GM18519 (cell line): Measurements from ENCODE around the gene DDAH2.

Experiments
- ATAC-seq: cut with Tn5 transposase; IDR thresholded peaks from one replicate; pipeline ENCODE4 v1.9.1; 2021; ENCODE audit warnings: mild to moderate bottlenecking, moderate library complexity; ENCODE audit not compliant: unreplicated experiment, low FRiP score

Gene DDAH2

GRCh38 chr6:31728767-31729514 lies at the start of gene DDAH2:
Gene DDAH2, minus strand, starts transcription at chr6:31729299. Its CDS starts 138 bp downstream, at chr6:31729161.
- no peak for ATAC-seq

DNA sequence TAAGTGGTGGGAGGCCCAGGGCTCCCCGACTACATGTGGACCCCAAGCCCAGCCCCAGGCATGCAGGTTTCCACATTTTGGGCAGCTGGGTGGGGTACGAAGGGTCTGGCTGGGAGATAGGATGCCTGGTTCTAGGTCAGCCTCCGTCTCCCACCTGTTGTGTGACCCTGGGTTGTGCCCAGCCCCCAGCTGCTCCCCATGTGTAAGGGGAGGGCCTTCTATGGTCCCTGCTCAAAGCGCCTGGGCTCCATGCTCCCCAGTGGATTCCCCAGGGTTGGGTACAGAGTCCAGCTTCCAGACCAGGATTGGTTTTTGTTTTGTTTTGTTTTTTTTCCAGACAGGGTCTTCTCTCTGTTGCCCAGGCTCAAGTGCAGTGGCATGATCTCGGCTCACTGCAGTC lies 49.1 kb upstream of the DDAH2 start:
- no peak for ATAC-seq

DNA sequence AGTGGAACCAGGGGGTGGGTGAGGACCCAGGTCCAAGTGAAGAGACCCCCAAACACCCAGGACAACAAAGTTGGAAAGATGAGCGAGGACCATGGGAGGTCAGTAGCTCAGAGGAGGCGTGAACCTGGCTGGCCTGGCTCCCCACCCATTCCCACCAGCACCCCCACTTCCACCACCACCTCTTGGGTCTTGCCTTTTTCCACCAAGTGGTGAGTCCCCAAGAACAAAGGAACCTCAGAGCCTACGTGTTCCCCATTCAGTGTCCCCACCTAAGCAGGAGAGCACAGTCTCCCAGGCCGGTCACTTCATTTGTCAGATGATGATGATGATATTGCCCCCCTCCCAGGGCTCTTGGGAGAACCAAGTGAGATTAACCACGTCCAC lies 48.6 kb upstream of the DDAH2 start:
- ATAC-seq, result no peak

DNA sequence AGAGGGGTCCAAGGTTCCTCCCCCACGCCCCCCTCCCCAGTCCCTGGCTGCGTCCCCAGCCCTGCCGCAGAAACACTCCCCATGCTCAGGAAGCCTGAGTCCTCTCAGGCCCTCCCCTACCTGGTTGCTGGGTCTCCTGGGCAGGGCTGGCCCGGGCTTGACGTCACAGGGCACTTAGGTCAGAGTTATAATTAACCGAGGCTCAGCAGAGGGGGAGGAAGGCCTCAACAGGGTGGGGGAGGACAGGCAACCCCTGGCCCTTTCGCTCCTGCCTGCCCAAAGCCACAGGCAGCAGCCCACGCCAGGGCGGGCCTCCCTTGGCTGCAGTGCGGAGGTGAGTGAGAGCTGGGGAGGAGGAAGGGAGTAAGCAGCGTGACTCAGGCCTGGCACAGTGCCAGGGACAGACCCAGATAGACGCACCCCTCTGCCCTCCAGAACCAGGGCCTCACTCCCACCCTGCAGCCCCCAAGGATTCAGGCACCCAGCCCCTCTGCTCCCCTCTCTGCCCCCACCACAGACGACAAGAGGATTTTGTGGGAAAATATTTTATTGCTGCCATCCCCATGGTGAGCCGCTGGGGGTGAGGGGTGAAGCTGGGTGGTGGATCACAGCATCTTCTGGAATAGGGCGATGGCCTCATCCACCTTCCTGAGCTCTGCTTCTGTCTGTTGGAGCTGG lies 48.0 kb upstream of the DDAH2 start, which contains the start of gene VWA7:
Gene VWA7 (minus strand): TSS at position 340 of the 678 bp plus-strand sequence. CDS start 549 bp downstream, outside the sequence.
- no peak for ATAC-seq

GRCh38 chr6:31776485-31776988 lies 47.4 kb upstream of the DDAH2 start:
- no peak for ATAC-seq

DNA sequence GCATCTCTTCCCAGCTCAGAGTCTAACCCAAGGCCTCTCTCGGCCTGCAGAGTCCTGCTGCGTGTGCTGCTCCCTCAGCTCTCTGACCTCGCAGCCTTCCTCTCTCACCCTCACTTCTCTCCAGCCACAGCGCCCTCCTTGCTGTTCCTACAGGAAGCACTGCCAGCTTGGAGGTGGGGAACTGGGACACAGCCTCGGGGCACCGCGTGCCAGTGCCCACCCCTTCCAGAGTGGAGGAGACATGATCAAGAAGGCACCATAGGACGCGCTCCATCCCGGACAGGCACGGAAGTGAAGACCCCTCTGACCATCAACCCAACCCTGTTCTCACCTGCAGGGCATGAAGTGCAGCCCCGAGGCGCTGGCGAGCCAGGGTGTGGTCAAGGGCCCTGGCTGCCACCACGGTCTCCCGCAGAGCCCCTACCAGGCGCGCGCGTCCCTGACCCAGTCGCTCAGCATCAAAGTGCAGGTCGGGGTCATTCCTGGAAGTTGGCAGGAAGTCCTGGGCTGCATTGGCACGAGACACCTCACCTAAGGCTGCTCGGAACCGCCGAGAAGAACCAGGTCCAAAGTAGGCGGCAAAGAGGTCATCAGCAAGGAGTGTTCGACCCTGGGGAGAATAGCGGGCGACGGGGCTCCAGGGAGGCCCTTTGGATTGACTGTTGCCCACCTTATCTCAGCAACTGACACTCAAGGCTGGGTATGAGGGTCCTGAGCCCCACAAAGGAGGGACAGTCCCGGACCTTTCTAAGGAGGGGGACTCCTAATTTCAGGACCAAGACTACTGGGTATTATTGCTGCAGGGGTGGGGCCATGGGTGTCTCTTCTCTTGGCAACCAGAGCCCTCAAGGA lies 46.8 kb upstream of the DDAH2 start:
- no peak for ATAC-seq

DNA sequence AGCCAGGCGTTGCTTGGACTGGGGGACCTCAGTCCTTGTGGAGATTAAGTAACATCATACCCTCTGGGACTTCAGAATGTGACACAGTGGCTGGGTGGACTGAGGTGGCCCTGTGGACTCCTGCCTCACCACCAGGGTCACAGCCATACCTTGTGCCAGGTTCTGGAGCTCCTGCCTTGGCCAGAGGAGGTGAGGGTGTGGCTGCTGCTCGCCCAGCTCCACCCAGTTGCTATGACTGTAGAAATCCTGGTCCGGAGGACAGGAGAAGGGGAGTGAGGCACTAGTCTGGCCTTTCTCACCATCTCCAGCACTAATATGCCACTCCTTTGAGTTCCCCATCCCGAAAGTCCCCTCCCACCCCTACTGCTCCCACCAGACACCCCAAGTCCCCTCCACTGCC lies 46.1 kb upstream of the DDAH2 start:
- ATAC-seq, result no peak

GRCh38 chr6:31771992-31772358 lies 42.9 kb upstream of the DDAH2 start:
- ATAC-seq, result no peak

GRCh38 chr6:31770860-31771259 lies 41.8 kb upstream of the DDAH2 start:
- no peak for ATAC-seq

DNA sequence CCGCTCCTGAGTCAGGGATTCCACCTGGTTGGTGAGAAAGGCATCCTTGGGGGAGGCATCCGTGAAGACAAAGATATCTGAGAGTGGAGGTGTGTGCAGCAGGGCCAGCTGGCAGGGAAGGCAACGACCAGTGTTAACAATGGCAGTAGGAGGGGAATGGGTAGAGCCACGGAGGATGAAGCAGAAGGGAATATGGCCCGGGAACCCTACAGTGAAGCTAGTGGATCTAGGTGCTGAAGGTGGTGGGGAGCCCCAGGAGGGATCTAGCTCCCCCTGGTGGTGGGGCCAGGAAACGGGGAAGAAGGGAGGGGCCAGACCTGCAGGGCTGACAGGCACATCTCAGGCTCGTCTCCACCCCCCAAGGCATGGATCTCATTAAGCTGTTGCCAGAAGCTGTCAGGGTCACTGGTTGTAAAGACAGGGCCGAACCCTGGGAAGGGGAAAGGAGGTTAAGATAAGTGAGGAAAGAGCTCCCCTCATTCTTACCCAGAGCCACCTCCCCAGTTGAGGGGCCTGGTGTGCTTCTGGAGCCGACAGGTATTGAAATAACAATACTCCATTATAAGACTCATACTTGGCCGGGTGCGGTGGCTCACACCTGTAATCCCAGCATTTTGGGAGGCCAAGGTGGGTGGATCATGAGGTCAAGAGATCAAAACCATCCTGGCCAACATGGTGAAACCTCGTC lies 40.7 kb upstream of the DDAH2 start:
- no peak for ATAC-seq

DNA sequence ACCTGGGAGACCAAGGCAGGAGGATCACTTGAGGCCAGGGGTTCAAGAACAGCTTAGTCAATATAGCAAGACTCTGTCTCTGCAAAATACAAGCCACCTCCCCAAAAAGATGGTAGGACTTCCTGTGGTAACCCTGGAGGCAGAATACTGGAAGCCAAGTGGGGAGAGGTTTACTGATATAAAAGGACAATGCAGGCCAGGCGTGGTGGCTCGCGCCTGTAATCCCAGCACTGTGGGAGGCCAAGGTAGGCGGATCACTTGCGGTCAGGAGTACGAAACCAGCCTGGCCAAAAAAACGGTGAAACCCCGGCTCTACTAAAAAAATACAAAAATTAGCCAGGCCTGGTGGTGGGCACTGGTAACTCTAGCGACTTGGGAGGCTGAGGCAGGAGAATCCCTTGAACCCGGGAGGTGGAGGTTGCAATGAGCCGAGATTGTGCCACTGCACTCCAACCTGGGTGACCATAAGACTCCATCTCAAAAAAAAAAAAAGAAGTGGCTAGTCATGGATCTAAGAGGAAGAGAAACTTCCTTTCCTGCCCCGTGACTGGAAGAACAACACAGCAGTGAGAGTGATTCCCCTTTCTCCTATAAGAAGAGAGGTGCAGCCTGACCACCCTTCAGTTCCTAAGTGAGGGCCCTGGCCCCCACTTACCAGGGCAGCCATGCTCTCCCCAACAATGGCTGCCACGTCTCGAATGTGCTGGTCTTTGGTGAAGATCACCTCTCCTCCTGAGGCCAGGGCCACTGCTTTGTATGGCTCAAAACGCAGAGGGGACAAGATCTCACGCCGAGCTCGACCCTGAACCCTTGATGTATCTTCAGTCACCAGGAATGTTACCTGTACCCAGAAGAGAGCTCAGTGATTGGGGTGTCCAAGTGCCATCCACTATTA lies 39.5 kb upstream of the DDAH2 start:
- ATAC-seq, result no peak

- no peak for ATAC-seq
These were observed 38.1 kb upstream of the DDAH2 start for GRCh38 chr6:31767096-31767645.

DNA sequence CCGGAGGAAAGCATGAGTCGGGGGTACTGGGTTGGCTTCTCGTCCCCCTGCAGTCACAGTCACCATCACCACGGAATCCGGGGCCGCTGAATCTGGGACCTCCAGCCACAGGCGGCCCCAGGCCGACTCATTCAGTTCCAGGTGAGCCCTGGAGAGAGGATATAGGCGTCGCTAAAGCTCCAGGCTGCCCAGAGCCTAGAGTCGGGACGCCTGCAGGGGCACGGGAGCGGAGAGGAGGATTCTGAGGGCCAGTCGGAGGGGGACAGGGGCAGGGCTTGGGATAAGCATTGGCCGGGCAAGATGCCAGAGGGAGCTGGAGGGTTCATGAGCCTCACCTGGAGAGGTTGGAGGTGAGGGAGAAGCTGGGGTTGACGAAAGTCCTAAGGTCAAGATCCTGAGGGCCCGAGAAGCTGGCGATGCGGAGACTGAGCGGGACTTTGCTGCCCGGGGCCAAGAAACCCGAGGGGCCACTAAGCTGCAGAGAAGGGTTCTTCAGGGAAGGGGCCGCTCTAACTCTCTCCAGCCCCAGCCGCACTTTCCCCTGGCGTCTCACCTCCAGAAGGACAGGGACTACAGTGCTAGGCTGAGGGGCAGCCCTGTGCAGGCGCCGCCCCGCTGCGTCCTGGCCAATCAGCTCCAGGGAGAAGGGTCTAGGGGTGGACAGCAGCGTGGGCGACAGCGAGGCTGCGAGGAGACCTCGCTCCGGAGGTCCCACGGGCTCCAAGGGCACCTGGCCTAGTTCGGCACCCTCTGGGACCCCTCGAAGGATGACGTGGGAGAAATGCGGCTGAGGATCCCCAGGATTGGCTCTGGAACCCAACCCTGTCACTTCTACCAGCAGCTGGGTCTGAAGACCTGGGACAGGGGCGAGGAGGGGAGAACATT lies 37.1 kb upstream of the DDAH2 start:
- no peak for ATAC-seq

DNA sequence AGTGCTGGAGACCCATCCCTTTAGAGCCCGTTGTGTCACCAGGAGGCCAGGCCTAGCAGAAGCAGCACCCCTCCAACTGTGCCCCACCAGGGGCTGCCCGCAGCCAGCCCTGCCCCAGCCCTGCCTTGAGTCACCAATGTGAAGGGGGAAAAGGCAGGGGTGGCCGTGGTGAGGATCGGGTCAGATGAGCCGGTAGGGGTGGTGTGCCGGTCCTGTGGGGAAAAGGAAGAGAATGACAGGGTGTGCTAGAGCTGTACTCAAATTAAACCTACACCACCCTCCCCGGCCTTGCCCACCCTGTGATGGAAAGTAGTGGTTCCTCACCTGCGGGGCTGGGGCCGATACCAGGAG lies 36.4 kb upstream of the DDAH2 start:
- ATAC-seq, result no peak

GRCh38 chr6:31764198-31764597 lies 35.1 kb upstream of the DDAH2 start:
- ATAC-seq, result no peak

DNA sequence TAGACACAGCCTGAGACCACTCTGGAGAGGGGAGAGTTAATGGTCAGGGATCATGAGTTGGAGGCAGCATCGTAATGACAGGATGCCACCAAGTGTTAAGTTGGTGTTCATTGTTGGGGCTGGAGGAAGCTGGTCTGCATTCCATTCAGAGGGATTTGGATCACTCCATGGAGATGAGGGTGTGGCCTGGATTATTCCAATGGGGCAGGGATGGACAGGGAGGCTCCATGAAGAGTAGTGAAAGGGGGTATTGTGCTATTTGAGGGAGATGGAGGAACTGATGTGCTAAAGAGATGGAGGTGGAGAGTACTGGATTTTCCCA lies 34.5 kb upstream of the DDAH2 start:
- ATAC-seq, result no peak

DNA sequence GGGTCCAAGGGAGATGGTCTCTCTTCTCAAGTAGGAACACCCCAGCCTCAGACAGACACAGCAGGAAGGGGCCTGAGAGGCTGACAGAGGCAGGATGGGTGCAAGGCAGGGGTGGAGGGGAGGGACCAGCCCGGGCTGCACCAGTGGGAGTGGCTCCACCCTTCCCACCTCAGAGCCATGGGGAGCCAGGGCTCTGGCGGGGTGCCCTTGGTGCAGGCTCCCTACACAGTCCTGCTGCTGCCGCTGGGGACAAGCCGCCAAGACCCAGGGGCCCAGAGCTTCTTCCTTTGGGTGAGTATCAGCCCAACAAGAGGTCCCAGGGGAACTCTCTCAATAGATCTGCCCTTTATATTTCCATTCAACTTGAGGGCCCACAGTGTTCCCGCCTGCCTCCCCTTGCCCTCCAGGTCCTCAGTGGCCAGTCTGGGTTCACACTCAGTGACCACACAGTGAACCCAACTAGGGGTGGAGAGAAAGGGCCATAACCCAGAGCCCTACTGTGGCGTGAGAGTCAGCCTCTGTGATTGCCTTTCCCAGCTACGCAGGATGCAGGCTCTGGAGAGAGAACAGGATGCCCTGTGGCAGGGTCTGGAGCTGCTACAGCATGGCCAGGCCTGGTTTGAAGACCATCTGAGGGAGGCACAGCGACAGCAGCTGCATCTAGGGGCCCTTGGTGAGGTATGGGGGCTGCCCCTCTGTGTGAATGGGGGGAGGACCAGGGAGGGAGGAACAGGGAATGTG lies 33.9 kb upstream of the DDAH2 start:
- no peak for ATAC-seq

DNA sequence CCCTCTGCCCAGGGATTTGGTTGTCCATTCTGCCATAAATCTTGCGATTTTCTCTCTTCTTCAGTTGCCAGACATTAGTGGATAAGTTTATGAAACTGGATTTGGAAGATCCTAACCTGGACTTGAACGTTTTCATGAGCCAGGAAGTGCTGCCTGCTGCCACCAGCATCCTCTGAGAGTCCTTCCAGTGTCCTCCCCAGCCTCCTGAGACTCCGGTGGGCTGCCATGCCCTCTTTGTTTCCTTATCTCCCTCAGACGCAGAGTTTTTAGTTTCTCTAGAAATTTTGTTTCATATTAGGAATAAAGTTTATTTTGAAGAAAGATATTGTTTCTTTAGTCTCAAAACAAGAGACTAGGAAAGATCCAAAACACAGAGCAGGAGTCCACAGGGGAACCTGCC lies 33.3 kb upstream of the DDAH2 start, which contains the start of gene SAPCD1:
Gene SAPCD1 (plus strand): TSS at position 301 of the 400 bp plus-strand sequence. CDS start 399 bp downstream, outside the sequence.
- ATAC-seq, result no peak
